ENCODE results near the gene IL10RA.

IL10RA gene

DNA sequence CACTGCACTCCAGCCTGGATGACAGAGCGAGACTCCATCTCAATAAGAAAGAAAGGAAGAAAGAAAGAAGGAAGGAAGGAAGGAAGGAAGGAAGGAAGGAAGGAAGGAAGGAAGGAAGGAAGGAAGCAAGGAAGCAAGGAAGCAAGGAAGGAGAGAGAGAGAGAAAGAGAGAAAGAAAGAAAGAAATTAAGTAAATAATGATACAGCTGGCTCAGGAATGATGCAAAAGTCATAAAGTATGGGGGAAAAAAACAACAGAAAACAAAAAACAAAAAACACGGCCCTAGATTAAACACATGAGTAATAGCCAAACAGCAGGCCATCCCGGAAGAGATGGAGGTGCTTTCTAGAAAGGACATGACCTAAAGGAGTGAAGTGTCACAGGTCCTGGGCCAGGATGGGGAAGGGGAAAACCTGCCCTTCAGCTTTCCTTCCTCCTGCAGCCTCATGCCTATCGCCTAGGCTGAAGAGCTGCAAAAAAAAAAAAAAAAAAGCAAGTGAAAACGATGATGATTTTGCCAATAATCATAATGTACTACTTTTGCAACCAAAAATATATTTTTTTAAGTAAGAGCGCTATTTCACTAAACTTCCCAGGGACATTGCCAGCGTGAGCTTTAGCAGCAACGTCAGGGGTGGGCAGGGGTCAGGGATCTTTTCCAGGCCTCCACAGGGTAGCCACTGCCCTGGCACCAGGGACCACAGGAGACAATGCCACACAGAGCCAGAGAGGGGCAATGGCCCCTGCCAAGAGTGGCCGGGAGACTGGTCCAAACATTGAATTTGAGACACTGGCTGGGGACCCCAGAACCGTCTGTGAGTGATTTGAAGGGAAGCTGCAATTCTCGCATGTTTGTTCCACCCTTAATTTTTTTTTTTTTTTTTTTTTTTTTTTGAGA lies 62.5 kb downstream of the IL10RA start:
- DNase-seq: no peak

DNA sequence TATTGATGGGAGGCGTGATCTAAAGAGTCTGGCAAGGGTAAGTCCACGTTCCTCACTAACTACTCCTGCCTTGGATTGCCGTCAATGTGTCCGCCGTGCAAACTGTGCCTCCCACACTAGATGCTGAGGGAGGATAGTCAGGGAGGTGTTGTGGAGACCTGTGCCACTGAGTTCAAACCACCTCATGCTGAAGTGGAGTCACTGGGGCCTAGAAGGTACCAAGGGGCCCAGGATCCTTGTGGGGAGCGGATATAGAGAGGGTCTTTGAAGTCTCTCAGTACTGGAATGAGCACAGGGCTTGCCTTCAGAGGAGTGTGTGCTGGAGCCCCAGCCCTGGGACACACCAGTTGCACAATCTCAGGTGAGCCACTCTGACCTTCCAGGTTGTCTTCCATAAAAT lies 63.6 kb downstream of the IL10RA start:
- DNase-seq: no peak

- no peak for DNase-seq
Measured at GRCh38 chr11:118050208-118050891, 64.2 kb downstream of the IL10RA start.
